Body of pancreas (tissue), 4 donors: ENCODE results near the gene SOX13.

Source experiments
- CTCF ChIP-seq, 7 experiments: fragments of 450-650 bp in 4 of 7; fragments of 200-600 bp in 3 of 7; sonication (generic) in 3 of 7; IDR thresholded peaks; one replicate each; pipeline ENCODE4 v1.5.1; 2016 to 2019; ENCODE audit warnings: antibody characterized with exemption in 7 of 7
- POLR2A ChIP-seq, 3 donors: fragments of 450-650 bp; IDR thresholded peaks; one replicate each; pipeline ENCODE4 v1.6.1; 2016; ENCODE audit warnings: antibody characterized with exemption in 3 of 3, mild to moderate bottlenecking in 2 of 3

GRCh38 chr1:204073837-204074273 is 940 bp downstream of the SOX13 start:
- TF ChIP-seq POLR2A (IDR thresholded peaks at IDR 0.05) (no peak), CTCF (IDR thresholded peaks at IDR 0.05) (no peak)
